ENCODE data around the gene ADCYAP1R1. TPM values are rescaled to one million over a fixed set of nuclear protein-coding genes. Genes with fewer than 3 reads are reported as not detected.

ADCYAP1R1 gene
- total RNA-seq, 1 donor from 2014 or later, result under 0.01 TPM

- DNase-seq (ENCODE audit: low read depth in 2 of 2), result no peak
These were observed 53.3 kb downstream of the ADCYAP1R1 start for GRCh38 chr7:31105256-31105950.

DNA sequence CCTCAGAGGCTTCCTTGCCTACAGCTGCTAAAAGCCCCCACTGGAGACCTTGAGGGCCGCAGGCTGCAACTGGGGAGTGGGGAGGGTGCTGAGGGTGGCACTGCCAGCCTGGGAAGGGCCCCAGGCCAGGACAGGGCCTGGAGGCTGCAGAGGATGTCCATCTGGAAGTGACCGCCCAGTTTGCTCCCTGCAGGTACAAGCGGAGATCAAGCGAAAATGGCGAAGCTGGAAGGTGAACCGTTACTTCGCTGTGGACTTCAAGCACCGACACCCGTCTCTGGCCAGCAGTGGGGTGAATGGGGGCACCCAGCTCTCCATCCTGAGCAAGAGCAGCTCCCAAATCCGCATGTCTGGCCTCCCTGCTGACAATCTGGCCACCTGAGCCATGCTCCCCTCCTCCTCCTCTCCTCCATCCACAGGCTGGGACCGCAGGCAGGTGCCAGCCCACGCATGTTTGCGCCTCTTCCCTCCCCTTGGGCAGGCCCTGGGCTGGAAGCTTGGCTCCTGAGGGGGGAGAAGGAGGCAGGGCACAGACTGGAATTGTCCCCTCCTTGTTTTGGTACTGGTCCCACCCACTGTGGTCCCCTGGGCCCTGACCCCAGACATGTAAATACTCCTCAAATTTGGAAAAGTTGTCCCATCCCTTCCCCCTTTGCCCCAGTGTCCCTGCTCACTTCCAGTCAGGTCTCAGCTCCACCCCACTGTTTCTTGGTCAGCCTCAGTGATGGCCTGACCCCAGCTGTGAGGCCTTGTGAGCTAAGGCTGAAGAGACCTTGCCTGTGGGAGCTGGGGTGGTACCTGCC, 54.4 kb downstream of the ADCYAP1R1 start:
- DNase-seq (ENCODE audit: low read depth in 2 of 2), result no peak

DNA sequence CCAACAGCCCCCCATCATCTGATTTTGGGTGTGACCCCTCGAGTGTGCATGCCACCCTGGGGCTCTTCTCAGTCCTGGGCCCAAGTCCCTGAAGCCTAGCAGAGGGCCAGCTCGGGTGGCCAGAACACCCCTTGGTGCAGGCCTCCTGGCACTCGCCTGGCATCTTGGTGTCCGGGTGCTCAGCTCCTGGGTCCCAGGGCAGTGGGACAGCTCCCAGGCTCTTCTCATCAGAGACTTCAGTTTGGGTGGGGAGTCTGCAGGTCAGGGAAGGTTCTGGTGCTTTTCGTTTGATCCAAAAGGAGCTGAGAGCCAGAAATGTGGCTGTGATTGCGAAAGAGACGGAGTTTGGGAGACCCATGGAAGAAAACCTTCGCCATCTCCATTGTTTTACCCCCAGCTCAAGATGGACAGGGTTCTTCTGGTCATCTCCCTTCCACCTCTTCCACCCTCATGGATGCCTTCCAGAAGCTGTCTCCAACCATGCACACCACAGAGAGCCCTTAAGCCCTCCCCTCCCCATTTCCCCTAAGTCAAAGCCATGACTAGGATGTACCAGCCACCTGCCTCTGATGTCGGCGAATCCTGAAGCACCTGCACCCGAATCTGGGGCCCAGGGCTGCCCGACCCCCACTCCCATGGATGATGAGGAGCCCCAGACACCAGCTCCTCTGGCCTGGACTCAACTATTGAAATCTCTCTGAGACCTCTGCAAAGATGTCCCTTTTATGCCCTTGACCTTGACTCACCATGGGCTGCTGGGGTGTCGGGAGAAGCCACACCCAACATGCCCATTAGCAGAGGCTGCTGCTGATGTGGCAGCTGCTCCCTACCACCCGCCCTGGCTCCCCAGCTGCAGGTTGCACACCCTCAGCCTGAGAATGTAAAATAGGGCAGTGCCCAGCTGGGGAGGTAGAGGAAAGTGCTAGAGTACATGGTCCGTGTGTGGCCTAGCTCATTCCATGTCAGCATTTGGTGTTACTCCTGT, 55.3 kb downstream of the ADCYAP1R1 start:
- DNase-seq (ENCODE audit: low read depth in 2 of 2), result no peak

- DNase-seq (ENCODE audit: low read depth in 2 of 2), result no peak
These were observed 56.1 kb downstream of the ADCYAP1R1 start for GRCh38 chr7:31108097-31108657.

- no peak for DNase-seq (ENCODE audit: low read depth in 2 of 2)
These were observed 57.6 kb downstream of the ADCYAP1R1 start for GRCh38 chr7:31109751-31110150.

DNA sequence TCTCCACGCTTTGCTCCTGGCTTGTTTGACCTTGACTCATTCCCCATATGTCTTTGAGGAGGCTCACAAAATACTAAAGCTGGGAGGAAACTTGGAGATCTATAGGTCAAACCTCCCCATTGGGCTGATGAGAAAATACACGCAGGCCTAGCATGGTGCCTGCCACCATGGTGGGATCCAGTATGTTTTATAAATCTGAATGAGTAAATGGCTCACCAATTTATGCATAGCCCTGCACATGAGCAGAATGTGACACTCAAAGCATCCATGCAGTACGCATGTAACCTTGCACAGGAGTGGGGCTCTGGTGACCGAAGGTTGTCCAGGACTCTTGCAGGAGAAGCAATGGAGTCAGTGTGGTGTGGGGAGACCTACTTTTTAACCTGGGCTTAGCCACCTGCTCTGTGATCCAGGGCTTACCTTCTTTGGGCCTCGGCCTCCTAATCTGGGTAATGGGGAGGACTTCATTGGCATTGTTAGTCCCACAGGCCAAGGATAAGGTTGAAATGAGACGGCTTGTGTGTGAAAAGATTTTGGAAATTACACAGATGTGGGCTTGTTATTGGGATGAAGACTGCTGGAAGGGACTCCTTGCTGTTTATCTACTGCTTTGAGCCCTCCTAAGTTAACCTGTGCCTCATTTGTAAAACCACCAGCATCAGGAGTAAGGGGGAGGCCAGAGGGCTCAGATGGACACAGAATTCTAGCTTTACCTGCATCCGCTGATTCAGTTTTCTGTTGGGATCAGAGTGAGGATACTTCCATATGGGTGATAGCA, 58.4 kb downstream of the ADCYAP1R1 start:
- DNase-seq (ENCODE audit: low read depth in 2 of 2), result no peak

DNA sequence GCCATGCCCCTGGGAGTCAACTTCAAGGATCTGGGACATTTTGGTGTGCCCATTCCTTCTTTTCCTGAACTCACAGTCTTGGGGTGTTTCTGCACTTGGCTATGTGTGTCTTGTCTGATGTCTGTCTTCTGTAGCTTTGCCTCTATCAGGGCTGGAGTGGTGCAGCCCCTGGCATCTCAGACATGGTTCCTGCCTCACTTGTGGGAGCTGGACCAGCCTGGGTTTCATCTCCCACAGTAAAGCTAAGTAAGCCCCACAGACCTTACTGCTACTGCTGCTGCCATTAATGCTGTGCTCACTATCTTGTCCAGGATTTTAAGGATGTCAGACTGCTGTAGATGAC, 59.0 kb downstream of the ADCYAP1R1 start:
- no peak for DNase-seq (ENCODE audit: low read depth in 2 of 2)

DNA sequence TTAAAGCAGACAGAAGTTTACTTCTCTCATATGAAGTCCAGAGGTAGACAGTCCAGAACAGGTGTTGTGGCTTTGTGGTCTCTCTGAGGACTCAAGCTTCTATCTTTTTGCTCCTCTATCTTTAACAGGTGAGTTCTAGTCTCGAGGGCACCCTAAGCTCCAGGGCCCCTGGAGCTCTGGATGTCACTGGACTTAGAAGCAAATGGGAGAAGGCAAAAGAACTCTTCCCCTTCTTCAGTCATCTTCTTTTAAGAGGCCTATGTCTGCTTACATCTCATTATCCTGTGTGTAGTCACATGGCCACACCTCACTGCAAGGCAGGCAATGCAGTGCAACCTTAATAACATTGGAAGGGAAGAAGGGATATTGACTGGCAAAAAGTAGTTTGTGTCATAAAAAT, 61.6 kb downstream of the ADCYAP1R1 start:
- no peak for DNase-seq (ENCODE audit: low read depth in 2 of 2)

- peak; percentile 21 to 65 for DNase-seq (ENCODE audit: low read depth in 2 of 2)
These were observed 62.7 kb downstream of the ADCYAP1R1 start for GRCh38 chr7:31114593-31115343.

- DNase-seq (ENCODE audit: low read depth in 2 of 2), result no peak
These were observed 64.5 kb downstream of the ADCYAP1R1 start for GRCh38 chr7:31116615-31117014.

DNA sequence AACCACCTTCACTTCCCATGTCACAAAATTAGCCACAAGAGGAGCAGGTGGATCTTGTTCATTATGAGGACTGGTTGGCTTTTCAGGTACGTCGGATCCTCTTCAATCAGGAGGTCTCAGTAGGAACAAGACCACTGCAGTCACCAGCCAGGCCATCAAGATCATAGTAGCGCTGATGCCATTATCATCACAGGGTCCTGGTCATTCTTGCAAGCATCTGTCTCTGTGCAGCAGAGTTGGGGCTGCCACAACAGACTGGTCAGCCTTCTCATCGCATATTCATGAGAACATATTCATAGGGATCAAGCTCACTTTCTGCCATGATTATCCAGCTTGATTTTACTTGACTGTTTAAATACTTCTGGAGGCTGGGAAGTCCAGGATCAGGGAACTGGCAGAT, 67.1 kb downstream of the ADCYAP1R1 start:
- no peak for DNase-seq (ENCODE audit: low read depth in 2 of 2)

DNA sequence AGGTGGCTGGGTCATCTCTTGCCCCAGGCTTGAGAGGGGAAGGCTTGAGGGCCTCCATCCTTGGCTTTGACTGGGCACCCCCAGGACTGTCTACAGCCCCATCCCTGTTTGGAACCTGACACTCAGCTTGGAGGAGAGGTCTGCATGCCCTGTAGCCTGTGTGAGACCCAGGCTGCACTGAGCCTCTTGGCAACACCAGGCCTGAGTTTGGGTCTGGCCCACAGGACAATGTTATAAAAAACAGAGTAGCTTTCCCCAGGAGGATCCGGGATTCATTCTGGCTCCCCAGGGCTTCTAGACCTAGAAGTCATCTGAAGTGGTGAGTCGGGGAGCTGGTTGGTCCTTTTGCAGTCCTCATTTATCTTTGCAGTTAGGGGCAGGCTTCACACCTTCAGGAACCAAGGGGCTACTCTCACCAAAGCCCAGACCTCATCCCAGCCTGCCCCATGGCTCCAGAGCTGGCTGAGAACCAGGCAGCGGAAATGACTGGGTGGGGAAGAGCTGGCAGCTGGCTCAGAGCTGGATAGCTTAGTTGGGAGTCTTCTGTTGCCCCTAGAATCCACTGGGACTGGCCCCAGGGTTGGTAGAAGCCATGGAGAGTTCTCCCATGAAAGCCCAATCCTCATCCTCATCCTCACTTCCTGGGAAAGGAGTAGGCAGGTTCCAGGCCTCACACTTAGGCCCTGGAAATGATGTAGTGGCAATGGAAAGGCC, 68.8 kb downstream of the ADCYAP1R1 start:
- no peak for DNase-seq (ENCODE audit: low read depth in 2 of 2)

DNA sequence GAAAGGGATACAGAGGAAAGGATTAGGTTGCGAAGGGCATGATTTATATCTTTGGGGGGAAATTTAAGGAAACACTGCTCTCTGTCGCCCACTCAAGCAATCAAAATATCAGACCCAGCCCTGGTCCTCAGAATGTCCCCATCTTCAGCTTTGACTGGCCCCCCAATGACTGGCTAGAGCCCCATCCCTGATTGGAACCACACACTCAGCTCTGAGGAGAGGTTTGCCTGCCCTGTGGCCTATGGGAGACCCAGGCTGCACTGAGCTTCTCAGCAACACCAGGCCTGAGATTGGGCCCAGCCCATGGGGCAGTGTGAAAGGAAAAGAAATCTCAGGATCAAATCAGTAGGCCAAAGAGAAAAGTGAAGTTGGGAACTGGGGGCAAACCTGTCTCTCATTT, 69.5 kb downstream of the ADCYAP1R1 start:
- no peak for DNase-seq (ENCODE audit: low read depth in 2 of 2)

GRCh38 chr7:31122649-31123058, 70.5 kb downstream of the ADCYAP1R1 start:
- DNase-seq (ENCODE audit: low read depth in 2 of 2), result peak; percentile 73 to 81

DNA sequence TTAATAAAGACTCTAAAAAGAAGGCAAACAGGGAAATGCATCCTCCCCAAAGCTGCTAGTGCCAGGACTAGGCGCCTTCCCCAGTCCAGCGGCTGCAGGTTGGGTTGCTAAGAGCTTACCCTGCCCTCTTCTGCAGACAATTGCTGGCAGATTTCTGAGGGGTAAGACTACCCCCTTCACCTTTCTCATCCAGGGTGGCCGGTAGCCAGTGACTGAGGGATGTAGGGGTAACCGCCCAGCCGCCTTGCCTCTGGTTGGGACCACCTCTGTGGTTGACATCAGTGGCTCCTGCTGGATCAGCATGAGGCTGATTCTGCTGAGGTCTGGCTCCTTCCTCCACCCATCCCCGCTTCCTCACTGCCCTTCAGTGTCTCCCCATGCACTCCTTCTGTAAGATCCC, 71.2 kb downstream of the ADCYAP1R1 start:
- DNase-seq (ENCODE audit: low read depth in 2 of 2), result no peak

DNA sequence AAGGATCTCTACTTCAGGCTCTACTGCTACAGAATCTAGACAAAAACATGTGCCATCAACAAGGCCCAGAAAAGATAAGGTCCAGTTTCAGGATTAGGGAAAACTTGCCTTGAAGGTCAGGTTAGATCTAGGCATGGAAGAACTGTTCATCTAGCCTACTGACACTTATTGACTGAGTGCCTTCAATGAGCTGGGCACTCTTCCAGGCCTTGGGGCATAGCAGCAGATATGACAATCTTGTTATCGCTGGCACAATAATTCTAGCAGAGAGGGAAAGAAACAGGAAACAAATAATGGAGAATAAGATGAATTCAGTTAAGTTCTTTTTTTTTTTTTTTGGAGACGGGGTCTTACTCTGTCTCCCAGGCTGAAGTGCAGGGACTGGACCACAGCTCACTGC, 71.6 kb downstream of the ADCYAP1R1 start:
- no peak for DNase-seq (ENCODE audit: low read depth in 2 of 2)

- DNase-seq (ENCODE audit: low read depth in 2 of 2), result no peak
These were observed 73.1 kb downstream of the ADCYAP1R1 start for GRCh38 chr7:31125171-31125570.

GRCh38 chr7:31126976-31127375, 74.9 kb downstream of the ADCYAP1R1 start:
- DNase-seq (ENCODE audit: low read depth in 2 of 2), result peak in 1 of 2 donors; percentile 19

- DNase-seq (ENCODE audit: low read depth in 2 of 2), result no peak
These were observed 77.0 kb downstream of the ADCYAP1R1 start for GRCh38 chr7:31129067-31129466.
